Esophagus squamous epithelium (tissue), 4 donors: Measurements from ENCODE around the gene ABHD4.

ENCODE experiments used
- CTCF ChIP-seq, 6 experiments: fragments of 450-650 bp in 4 of 6; fragments of 200-600 bp in 2 of 6; sonication (generic) in 2 of 6; IDR thresholded peaks; one replicate each; pipeline ENCODE4 v1.5.1; 2016 to 2019; ENCODE audit warnings: antibody characterized with exemption in 6 of 6, mild to moderate bottlenecking in 4 of 6, moderate library complexity in 4 of 6
- POLR2A ChIP-seq, 4 donors: fragments of 450-650 bp; IDR thresholded peaks; one replicate each; pipeline ENCODE4 v1.6.1; 2017; ENCODE audit warnings: antibody characterized with exemption in 4 of 4, mild to moderate bottlenecking in 4 of 4, moderate library complexity in 3 of 4

GRCh38 chr14:22606380-22606779, 8.3 kb downstream of the ABHD4 start:
- TF ChIP-seq CTCF (IDR thresholded peaks at IDR 0.05) (no peak), POLR2A (IDR thresholded peaks at IDR 0.05) (no peak)
